Adrenal gland (tissue), 5 donors: Measurements from ENCODE around the gene GRP.

ENCODE experiments used
- CTCF ChIP-seq, 6 experiments: fragments of 450-650 bp in 4 of 6; fragments of 200-600 bp in 2 of 6; sonication (generic) in 1 of 6; IDR thresholded peaks; 1 replicate in 5 of 6; 2 replicates in 1 of 6; pipeline versions ENCODE4 v1.5.1 to v1.8.0; 2016 to 2021; ENCODE audit warnings: antibody characterized with exemption in 6 of 6, mild to moderate bottlenecking in 2 of 6, moderate library complexity in 1 of 6
- POLR2A ChIP-seq, 2 donors: fragments of 450-650 bp; IDR thresholded peaks; one replicate each; pipeline ENCODE4 v1.6.1; 2017; ENCODE audit warnings: antibody characterized with exemption in 2 of 2, mild to moderate bottlenecking in 2 of 2, moderate library complexity in 1 of 2
- donor health status: DM: no; HTN: no; CAD: no.

GRCh38 chr18:59264651-59265245 lies 44.8 kb downstream of the GRP start:
- no peak for TF ChIP-seq CTCF (IDR thresholded peaks at IDR 0.05)
- TF ChIP-seq POLR2A (IDR thresholded peaks at IDR 0.05): no peak
